H9 (cell line): ENCODE results near the gene COX8A. TPM values are rescaled to one million over a fixed set of nuclear protein-coding genes. Genes with fewer than 3 reads are reported as not detected.

ENCODE experiments used
- DNase-seq: peaks from one replicate; pipeline ENCODE4 v3.0.0-alpha.2; 2017
- H2AFZ ChIP-seq: one replicate; pipeline ENCODE4 v1.6.1; 2013; ENCODE audit warnings: mild to moderate bottlenecking, low read length, control low read depth, moderate library complexity
- H2AK5ac ChIP-seq: 2 replicates; pipeline ENCODE4 v1.6.1; 2013; ENCODE audit warnings: low read length, control low read depth, mixed read lengths; ENCODE audit not compliant: insufficient read length
- H2BK120ac ChIP-seq: one replicate; pipeline ENCODE4 v1.6.1; 2013; ENCODE audit warnings: low read depth, mild to moderate bottlenecking, low read length, control low read depth, inconsistent platforms; ENCODE audit not compliant: poor library complexity, severe bottlenecking
- H2BK12ac ChIP-seq: 2 replicates; pipeline ENCODE4 v1.6.1; 2013; ENCODE audit warnings: low read length, control low read depth, mixed read lengths, low read depth; ENCODE audit not compliant: insufficient read length
- H2BK15ac ChIP-seq: 2 replicates; pipeline ENCODE4 v1.6.1; 2013; ENCODE audit warnings: low read depth, low read length, control low read depth
- H2BK20ac ChIP-seq: one replicate; pipeline ENCODE4 v1.6.1; 2013; ENCODE audit warnings: low read depth, mild to moderate bottlenecking, low read length, control low read depth, inconsistent platforms; ENCODE audit not compliant: poor library complexity, severe bottlenecking
- H2BK5ac ChIP-seq: 2 replicates; pipeline ENCODE4 v1.6.1; 2013; ENCODE audit warnings: low read length, control low read depth, mixed read lengths; ENCODE audit not compliant: insufficient read length
- H3K14ac ChIP-seq: 2 replicates; pipeline ENCODE4 v1.6.1; 2013; ENCODE audit warnings: low read length, control low read depth; ENCODE audit not compliant: insufficient read depth
- H3K18ac ChIP-seq: 2 replicates; pipeline ENCODE4 v1.6.1; 2013; ENCODE audit warnings: low read depth, mild to moderate bottlenecking, mixed read lengths, low read length, control low read depth; ENCODE audit not compliant: insufficient read length
- H3K23ac ChIP-seq: 2 replicates; pipeline ENCODE4 v1.6.1; 2013; ENCODE audit warnings: low read length, control low read depth, mixed read lengths, low read depth; ENCODE audit not compliant: insufficient read length
- H3K23me2 ChIP-seq: 2 replicates; pipeline ENCODE4 v1.6.1; 2013; ENCODE audit warnings: low read depth, mild to moderate bottlenecking, mixed read lengths, low read length, control low read depth; ENCODE audit not compliant: insufficient read length, poor library complexity, severe bottlenecking
- H3K27ac ChIP-seq: 2 replicates; pipeline ENCODE4 v1.5.1; 2013; ENCODE audit warnings: low read length, control low read depth, mixed read lengths, low read depth; ENCODE audit not compliant: insufficient read length
- H3K27me3 ChIP-seq: 2 replicates; pipeline ENCODE4 v1.6.1; 2013; ENCODE audit warnings: low read length, control low read depth, inconsistent platforms; ENCODE audit not compliant: insufficient read depth
- H3K4ac ChIP-seq: 2 replicates; pipeline ENCODE4 v1.6.1; 2013; ENCODE audit warnings: low read depth, mild to moderate bottlenecking, control low read depth, inconsistent platforms, low read length, moderate library complexity
- H3K4me1 ChIP-seq: 2 replicates; pipeline ENCODE4 v1.6.1; 2013; ENCODE audit warnings: low read length, control low read depth, inconsistent platforms; ENCODE audit not compliant: insufficient read depth
- H3K4me2 ChIP-seq: 2 replicates; pipeline ENCODE4 v1.6.1; 2013; ENCODE audit warnings: low read length, control low read depth, mixed read lengths; ENCODE audit not compliant: insufficient read length, insufficient read depth
- H3K56ac ChIP-seq: 2 replicates; pipeline ENCODE4 v1.6.1; 2013; ENCODE audit warnings: low read depth, mild to moderate bottlenecking, mixed read lengths, low read length, control low read depth; ENCODE audit not compliant: insufficient read length
- H3K79me1 ChIP-seq: 2 replicates; pipeline ENCODE4 v1.6.1; 2013; ENCODE audit warnings: low read depth, mild to moderate bottlenecking, moderate library complexity, low read length, control low read depth, inconsistent platforms; ENCODE audit not compliant: insufficient read depth, poor library complexity, severe bottlenecking
- H3K79me2 ChIP-seq: 2 replicates; pipeline ENCODE4 v1.6.1; 2013; ENCODE audit warnings: low read length, control low read depth, inconsistent platforms; ENCODE audit not compliant: insufficient read depth
- H3K9ac ChIP-seq: 2 replicates; pipeline ENCODE4 v1.6.1; 2013; ENCODE audit warnings: low read length, control low read depth, mixed read lengths; ENCODE audit not compliant: insufficient read length; ENCODE audit errors: extremely low read depth
- H3K9me3 ChIP-seq: one replicate; pipeline ENCODE4 v1.6.1; 2013; ENCODE audit warnings: low read depth, low read length, inconsistent platforms; ENCODE audit not compliant: control insufficient read depth
- H3T11ph ChIP-seq: one replicate; pipeline ENCODE4 v1.6.1; 2013; ENCODE audit warnings: mild to moderate bottlenecking, low read length, control low read depth, inconsistent platforms
- H4K20me1 ChIP-seq: one replicate; pipeline ENCODE4 v1.6.1; 2013; ENCODE audit not compliant: control insufficient read depth, insufficient read length, insufficient read depth
- H4K5ac ChIP-seq: 2 replicates; pipeline ENCODE4 v1.6.1; 2013; ENCODE audit warnings: low read depth, mild to moderate bottlenecking, mixed read lengths, low read length, control low read depth; ENCODE audit not compliant: insufficient read length
- H4K8ac ChIP-seq: replicated peaks from 2 replicates; pipeline ENCODE4 v1.6.1; 2013; ENCODE audit warnings: low read length, control low read depth, mixed read lengths, low read depth; ENCODE audit not compliant: insufficient read length
- H4K91ac ChIP-seq: 2 replicates; pipeline ENCODE4 v1.6.1; 2013; ENCODE audit warnings: low read depth, mild to moderate bottlenecking, moderate library complexity, mixed read lengths, low read length, control low read depth; ENCODE audit not compliant: insufficient read length
- H3K27ac Mint-ChIP-seq, 3 experiments: 2 replicates in 2 of 3; 3 replicates in 1 of 3; pipeline ENCODE4 v1.8.0; 2020 to 2021; ENCODE audit warnings: mixed read lengths in 3 of 3, mild to moderate bottlenecking in 1 of 3, moderate library complexity in 1 of 3
- H3K27me3 Mint-ChIP-seq: 2 replicates; pipeline ENCODE4 v1.8.0; 2021; ENCODE audit warnings: low read depth, mild to moderate bottlenecking, moderate library complexity, mixed read lengths
- H3K36me3 Mint-ChIP-seq, 3 experiments: 2 replicates in 2 of 3; 3 replicates in 1 of 3; pipeline ENCODE4 v1.8.0; 2020 to 2021; ENCODE audit warnings: low read depth in 3 of 3, mixed read lengths in 3 of 3; ENCODE audit not compliant: insufficient read depth in 1 of 3
- H3K4me1 Mint-ChIP-seq, 2 experiments: 2 replicates each; pipeline ENCODE4 v1.8.0; 2020; ENCODE audit warnings: mixed read lengths in 2 of 2
- H3K4me3 Mint-ChIP-seq, 2 experiments: 2 replicates in 1 of 2; 3 replicates in 1 of 2; pipeline ENCODE4 v1.8.0; 2020 to 2021; ENCODE audit warnings: mild to moderate bottlenecking in 2 of 2, mixed read lengths in 2 of 2, moderate library complexity in 1 of 2
- H3K9me3 Mint-ChIP-seq, 2 experiments: 2 replicates in 1 of 2; 3 replicates in 1 of 2; pipeline ENCODE4 v1.8.0; 2020; ENCODE audit warnings: mild to moderate bottlenecking in 2 of 2, mixed read lengths in 2 of 2, moderate library complexity in 1 of 2
- CTCF ChIP-seq: fragments of 200-600 bp; sonication (generic); conservative IDR thresholded peaks from 3 replicates; pipeline ENCODE4 v1.8.0; 2021; ENCODE audit warnings: antibody characterized with exemption, mild to moderate bottlenecking
- WGBS: extraction: QIAGEN DNeasy Blood & Tissue Kit; methylation state at CpG from one replicate; pipeline ENCODE4 v1.1.7; 2013; ENCODE audit warnings: missing lambda C conversion rate, low lambda C conversion rate, mixed read lengths; ENCODE audit not compliant: insufficient read length; ENCODE audit errors: extremely low coverage; 5-methylcytosine and 5-hydroxymethylcytosine counted together
- total RNA-seq: library from RNA; stranded (reverse); gene quantifications from 2 replicates; pipeline ENCODE4 v1.2.1, GENCODE V29; 2021

Gene COX8A
- total RNA-seq, 1 experiment from 2014 or later: 429 TPM

- Histone ChIP-seq H2BK15ac (no peak overlapping the region), H2BK120ac (no peak overlapping the region), H3K27me3 (no peaks in the 10 kb centered on the region), H3K9me3 (no peaks in the 10 kb centered on the region), H3K23me2 (no peaks in the 10 kb centered on the region), H2AK5ac (no peak overlapping the region), H3K79me2 (no peaks in the 10 kb centered on the region), H3K4me2 (no peak overlapping the region), H3T11ph (no peak overlapping the region), H4K20me1 (no peaks in the 10 kb centered on the region), H2BK5ac (no peak overlapping the region), H3K14ac (no peak overlapping the region), H3K23ac (no peak overlapping the region), H2AFZ (no peak overlapping the region), H2BK12ac (no peak overlapping the region), H3K4ac (no peak overlapping the region), H3K79me1 (no peaks in the 10 kb centered on the region), H3K27ac (no peak overlapping the region), H3K4me1 (no peaks in the 10 kb centered on the region), H4K91ac (no peak overlapping the region), H3K56ac (no peak overlapping the region), H3K18ac (no peak overlapping the region), H4K5ac (no peak overlapping the region), H4K8ac (no peak overlapping the region), H2BK20ac (no peak overlapping the region), H3K9ac (no peak overlapping the region)
- H3K4me3 Mint-ChIP-seq: no peak overlapping the region
- H3K27ac Mint-ChIP-seq: no peak overlapping the region
- no peak for TF ChIP-seq CTCF
- H3K27me3 Mint-ChIP-seq: peaks cover 70% of the 10 kb centered on the region
- H3K36me3 Mint-ChIP-seq: peaks cover under 1 to 4% (median under 1%) of the 10 kb centered on the region in 3 experiments; a peak in 6 of 7 replicates
- WGBS: no CpG with 5 or more reads among the region's 2 CpGs
- H3K9me3 Mint-ChIP-seq: peaks cover 7 to 8% of the 10 kb centered on the region in 2 experiments
- H3K4me1 Mint-ChIP-seq: no peaks in the 10 kb centered on the region
- no peak for DNase-seq
These were observed 5.0 kb upstream of the COX8A start for GRCh38 chr11:63969461-63969860.
